Measurements from ENCODE around the gene CDC27.
"Not testable (repeated sequence)": the region's sequence is repeated elsewhere in the genome, so short reads cannot be mapped to it uniquely, and the experiment has no call there.

The CDC27 gene

DNA sequence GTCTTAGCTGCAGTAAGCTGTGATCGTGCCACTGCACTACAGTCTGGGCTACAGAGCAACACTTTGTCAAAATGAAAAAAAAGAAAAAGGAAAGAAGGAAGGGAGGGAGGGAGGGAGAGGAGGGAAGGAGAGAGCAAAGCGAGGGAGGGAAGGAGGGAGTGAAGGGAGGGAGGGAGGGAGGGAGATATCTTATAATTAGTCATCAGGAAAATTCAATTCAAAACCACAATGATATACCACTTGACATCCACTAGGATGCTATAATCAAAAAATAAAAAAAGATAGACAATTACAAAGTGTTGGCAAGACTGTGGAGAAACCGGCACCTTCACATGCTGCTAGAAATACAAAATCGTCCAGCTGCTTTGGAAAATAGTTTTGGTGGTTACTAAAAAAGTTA is 93.8 kb downstream of the CDC27 start:
- TF ChIP-seq, protein P1, sequence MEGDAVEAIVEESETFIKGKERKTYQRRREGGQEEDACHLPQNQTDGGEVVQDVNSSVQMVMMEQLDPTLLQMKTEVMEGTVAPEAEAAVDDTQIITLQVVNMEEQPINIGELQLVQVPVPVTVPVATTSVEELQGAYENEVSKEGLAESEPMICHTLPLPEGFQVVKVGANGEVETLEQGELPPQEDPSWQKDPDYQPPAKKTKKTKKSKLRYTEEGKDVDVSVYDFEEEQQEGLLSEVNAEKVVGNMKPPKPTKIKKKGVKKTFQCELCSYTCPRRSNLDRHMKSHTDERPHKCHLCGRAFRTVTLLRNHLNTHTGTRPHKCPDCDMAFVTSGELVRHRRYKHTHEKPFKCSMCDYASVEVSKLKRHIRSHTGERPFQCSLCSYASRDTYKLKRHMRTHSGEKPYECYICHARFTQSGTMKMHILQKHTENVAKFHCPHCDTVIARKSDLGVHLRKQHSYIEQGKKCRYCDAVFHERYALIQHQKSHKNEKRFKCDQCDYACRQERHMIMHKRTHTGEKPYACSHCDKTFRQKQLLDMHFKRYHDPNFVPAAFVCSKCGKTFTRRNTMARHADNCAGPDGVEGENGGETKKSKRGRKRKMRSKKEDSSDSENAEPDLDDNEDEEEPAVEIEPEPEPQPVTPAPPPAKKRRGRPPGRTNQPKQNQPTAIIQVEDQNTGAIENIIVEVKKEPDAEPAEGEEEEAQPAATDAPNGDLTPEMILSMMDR (IDR thresholded peaks at IDR 0.05; ENCODE audit: insufficient read depth, low read length, poor library complexity, severe bottlenecking) = no peak
- DNase-seq (ENCODE audit: extremely low read depth, insufficient read length) = no peak
- H3K36me3 ChIP-seq (ENCODE audit: control insufficient read depth, insufficient read depth, low read length) = no peaks in the 10 kb centered on the region; the same call in 1 of the 2 replicates
- H3K4me3 ChIP-seq (replicated peaks; ENCODE audit: low read depth, low read length) = no peak overlapping the region
- no peaks in the 10 kb centered on the region for H3K27me3 ChIP-seq (replicated peaks; ENCODE audit: control insufficient read depth, insufficient read depth, low read length)

DNA sequence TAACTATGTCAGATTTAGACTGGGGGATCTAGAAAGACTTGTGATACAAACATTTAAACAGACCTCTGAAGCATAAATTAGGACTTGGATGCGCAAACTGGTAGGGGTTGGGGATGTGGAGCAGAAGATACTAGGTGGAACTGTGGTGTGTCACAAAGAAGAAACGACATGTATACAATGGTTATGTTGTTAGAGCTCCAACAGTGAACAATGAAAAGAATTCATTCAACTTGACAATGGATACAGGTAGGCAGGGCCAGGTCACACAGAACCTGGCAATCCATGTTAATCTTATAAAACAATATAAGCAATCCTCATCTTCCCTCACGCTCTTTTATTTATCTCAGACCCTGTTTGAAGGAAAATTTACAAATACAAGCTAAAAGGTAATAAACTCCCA is 102.0 kb downstream of the CDC27 start:
- H3K4me3 ChIP-seq (replicated peaks; ENCODE audit: low read depth, low read length) = no peak overlapping the region
- H3K36me3 ChIP-seq (ENCODE audit: control insufficient read depth, insufficient read depth, low read length) = no peaks in the 10 kb centered on the region
- TF ChIP-seq, protein P1 (IDR thresholded peaks at IDR 0.05; ENCODE audit: insufficient read depth, low read length, poor library complexity, severe bottlenecking) = no peak
- DNase-seq (ENCODE audit: extremely low read depth, insufficient read length) = no peak
- no peaks in the 10 kb centered on the region for H3K27me3 ChIP-seq (replicated peaks; ENCODE audit: control insufficient read depth, insufficient read depth, low read length)

GRCh38 chr17:47085736-47086135 is 103.4 kb downstream of the CDC27 start:
- TF ChIP-seq, protein P1 (IDR thresholded peaks at IDR 0.05; ENCODE audit: insufficient read depth, low read length, poor library complexity, severe bottlenecking) = no peak

DNA sequence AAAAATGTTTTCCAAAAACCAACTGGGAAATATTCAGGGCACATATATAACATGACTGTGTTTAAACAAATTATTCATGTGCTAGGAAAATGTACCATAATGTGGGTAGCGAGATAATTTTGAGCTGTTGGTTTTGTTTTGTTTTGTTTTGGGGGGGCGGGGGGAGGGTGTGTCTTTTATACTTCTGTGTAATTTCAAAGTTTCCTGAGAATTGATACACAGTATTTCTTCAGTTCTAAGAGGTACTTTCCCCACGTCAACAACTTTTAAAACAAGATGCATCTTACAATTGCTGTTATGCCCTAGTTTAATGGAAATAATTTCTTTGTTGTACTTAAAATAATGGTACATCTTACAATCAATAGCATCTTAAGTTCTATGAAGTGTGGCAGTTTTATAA is 110.3 kb downstream of the CDC27 start:
- Histone ChIP-seq H3K4me3 (replicated peaks; ENCODE audit: low read depth, low read length) (no peak overlapping the region), H3K27me3 (replicated peaks; ENCODE audit: control insufficient read depth, insufficient read depth, low read length) (no peaks in the 10 kb centered on the region), H3K36me3 (ENCODE audit: control insufficient read depth, insufficient read depth, low read length) (no peaks in the 10 kb centered on the region)
- no peak for DNase-seq (ENCODE audit: extremely low read depth, insufficient read length)
- TF ChIP-seq, protein P1 (IDR thresholded peaks at IDR 0.05; ENCODE audit: insufficient read depth, low read length, poor library complexity, severe bottlenecking) = no peak

More at GRCh38 chr17:47085736-47086135, 103.4 kb downstream of the CDC27 start:
- Histone ChIP-seq H3K36me3 (ENCODE audit: control insufficient read depth, insufficient read depth, low read length) (no peaks in the 10 kb centered on the region), H3K27me3 (replicated peaks; ENCODE audit: control insufficient read depth, insufficient read depth, low read length) (no peaks in the 10 kb centered on the region), H3K4me3 (replicated peaks; ENCODE audit: low read depth, low read length) (no peak overlapping the region)
- no peak for DNase-seq (ENCODE audit: extremely low read depth, insufficient read length)

GRCh38 chr17:47077576-47077975 is 111.5 kb downstream of the CDC27 start:
- no peaks in the 10 kb centered on the region for H3K36me3 ChIP-seq (ENCODE audit: control insufficient read depth, insufficient read depth, low read length)
- DNase-seq (ENCODE audit: extremely low read depth, insufficient read length) = no peak
- TF ChIP-seq, protein P1 (IDR thresholded peaks at IDR 0.05; ENCODE audit: insufficient read depth, low read length, poor library complexity, severe bottlenecking) = no peak

GRCh38 chr17:47076171-47076570 is 112.9 kb downstream of the CDC27 start:
- no peak overlapping the region for H3K4me3 ChIP-seq (replicated peaks; ENCODE audit: low read depth, low read length)
- H3K36me3 ChIP-seq (ENCODE audit: control insufficient read depth, insufficient read depth, low read length) = no peaks in the 10 kb centered on the region
- TF ChIP-seq, protein P1 (IDR thresholded peaks at IDR 0.05; ENCODE audit: insufficient read depth, low read length, poor library complexity, severe bottlenecking) = no peak
- no peaks in the 10 kb centered on the region for H3K27me3 ChIP-seq (replicated peaks; ENCODE audit: control insufficient read depth, insufficient read depth, low read length)
- DNase-seq (ENCODE audit: extremely low read depth, insufficient read length) = no peak

More at GRCh38 chr17:47077576-47077975, 111.5 kb downstream of the CDC27 start:
- Histone ChIP-seq H3K27me3 (replicated peaks; ENCODE audit: control insufficient read depth, insufficient read depth, low read length) (no peaks in the 10 kb centered on the region), H3K4me3 (replicated peaks; ENCODE audit: low read depth, low read length) (no peak overlapping the region)

DNA sequence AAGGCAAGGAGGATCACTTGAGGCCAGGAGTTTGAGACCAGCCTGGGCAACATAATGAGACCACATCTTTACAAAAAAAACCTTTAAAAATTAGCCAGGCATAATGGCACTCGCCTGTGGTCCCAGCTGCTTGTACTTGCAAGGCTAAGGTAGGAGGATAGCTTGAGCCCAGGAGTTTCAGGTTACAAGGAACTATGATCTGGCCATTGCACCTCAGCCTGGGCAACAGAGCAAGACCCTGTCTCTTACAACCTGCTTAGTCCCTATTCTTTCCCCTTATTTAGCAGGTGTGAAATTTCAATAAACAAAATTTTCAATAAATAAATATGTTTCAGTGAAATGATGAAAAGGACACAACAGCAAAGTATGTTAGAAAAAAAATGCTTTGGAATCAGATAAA is 114.7 kb downstream of the CDC27 start:
- DNase-seq (ENCODE audit: extremely low read depth, insufficient read length) = not testable (repeated sequence)

GRCh38 chr17:47073629-47074028 is 115.5 kb downstream of the CDC27 start:
- H3K27me3 ChIP-seq (replicated peaks; ENCODE audit: control insufficient read depth, insufficient read depth, low read length); H3K36me3 ChIP-seq (ENCODE audit: control insufficient read depth, insufficient read depth, low read length); DNase-seq (ENCODE audit: extremely low read depth, insufficient read length); H3K4me3 ChIP-seq (replicated peaks; ENCODE audit: low read depth, low read length): not testable (repeated sequence)

More for the DNA sequence above, 114.7 kb downstream of the CDC27 start:
- H3K36me3 ChIP-seq (ENCODE audit: control insufficient read depth, insufficient read depth, low read length); H3K4me3 ChIP-seq (replicated peaks; ENCODE audit: low read depth, low read length); H3K27me3 ChIP-seq (replicated peaks; ENCODE audit: control insufficient read depth, insufficient read depth, low read length): not testable (repeated sequence)

Measured in GM06990 (cell line).